Measurements from ENCODE around the gene SCGB1D4. TPM values are rescaled to one million over a fixed set of nuclear protein-coding genes. Genes with fewer than 3 reads are reported as not detected.

The SCGB1D4 gene
- total RNA-seq, 2 donors from 2014 or later: not detected

GRCh38 chr11:62264004-62264403 lies 34.9 kb downstream of the SCGB1D4 start:
- H3K9me3 Mint-ChIP-seq: no peaks in the 10 kb centered on the region
- H3K27me3 ChIP-seq (ENCODE audit: control insufficient read depth, insufficient read depth, low read length, poor library complexity, severe bottlenecking): no peaks in the 10 kb centered on the region
- no peak overlapping the region for H3K27ac ChIP-seq (ENCODE audit: low read depth, low read length)
- H3K4me3 Mint-ChIP-seq: no peak overlapping the region
- no peaks in the 10 kb centered on the region for H3K4me1 ChIP-seq (ENCODE audit: control insufficient read depth, insufficient read depth, low read length)
- WGBS, 2 experiments (ENCODE audit: insufficient coverage in 1 of 2, insufficient read length in 1 of 2): 91% methylated on average over 1 of the region's 1 CpG; no CpG with 5 or more reads in 1 of the 2 experiments
- TF ChIP-seq, protein P1, sequence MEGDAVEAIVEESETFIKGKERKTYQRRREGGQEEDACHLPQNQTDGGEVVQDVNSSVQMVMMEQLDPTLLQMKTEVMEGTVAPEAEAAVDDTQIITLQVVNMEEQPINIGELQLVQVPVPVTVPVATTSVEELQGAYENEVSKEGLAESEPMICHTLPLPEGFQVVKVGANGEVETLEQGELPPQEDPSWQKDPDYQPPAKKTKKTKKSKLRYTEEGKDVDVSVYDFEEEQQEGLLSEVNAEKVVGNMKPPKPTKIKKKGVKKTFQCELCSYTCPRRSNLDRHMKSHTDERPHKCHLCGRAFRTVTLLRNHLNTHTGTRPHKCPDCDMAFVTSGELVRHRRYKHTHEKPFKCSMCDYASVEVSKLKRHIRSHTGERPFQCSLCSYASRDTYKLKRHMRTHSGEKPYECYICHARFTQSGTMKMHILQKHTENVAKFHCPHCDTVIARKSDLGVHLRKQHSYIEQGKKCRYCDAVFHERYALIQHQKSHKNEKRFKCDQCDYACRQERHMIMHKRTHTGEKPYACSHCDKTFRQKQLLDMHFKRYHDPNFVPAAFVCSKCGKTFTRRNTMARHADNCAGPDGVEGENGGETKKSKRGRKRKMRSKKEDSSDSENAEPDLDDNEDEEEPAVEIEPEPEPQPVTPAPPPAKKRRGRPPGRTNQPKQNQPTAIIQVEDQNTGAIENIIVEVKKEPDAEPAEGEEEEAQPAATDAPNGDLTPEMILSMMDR (conservative IDR thresholded peaks at IDR 0.05): no peak
- no peaks in the 10 kb centered on the region for H3K9me3 ChIP-seq (ENCODE audit: control insufficient read depth, low read length)
- no peak overlapping the region for H3K4me3 ChIP-seq (ENCODE audit: low read length)
- no peak overlapping the region for H3K27ac Mint-ChIP-seq
- H3K36me3 ChIP-seq (ENCODE audit: control insufficient read depth, insufficient read depth, low read length): no peaks in the 10 kb centered on the region
- no peak overlapping the region for H3K9ac ChIP-seq (ENCODE audit: extremely low read depth, low read length, poor library complexity, severe bottlenecking)
- H3K36me3 Mint-ChIP-seq (ENCODE audit: low read depth): no peaks in the 10 kb centered on the region
- no peaks in the 10 kb centered on the region for H3K4me1 Mint-ChIP-seq
- no peak for DNase-seq
- no peaks in the 10 kb centered on the region for H3K27me3 Mint-ChIP-seq (ENCODE audit: insufficient read depth)

DNA sequence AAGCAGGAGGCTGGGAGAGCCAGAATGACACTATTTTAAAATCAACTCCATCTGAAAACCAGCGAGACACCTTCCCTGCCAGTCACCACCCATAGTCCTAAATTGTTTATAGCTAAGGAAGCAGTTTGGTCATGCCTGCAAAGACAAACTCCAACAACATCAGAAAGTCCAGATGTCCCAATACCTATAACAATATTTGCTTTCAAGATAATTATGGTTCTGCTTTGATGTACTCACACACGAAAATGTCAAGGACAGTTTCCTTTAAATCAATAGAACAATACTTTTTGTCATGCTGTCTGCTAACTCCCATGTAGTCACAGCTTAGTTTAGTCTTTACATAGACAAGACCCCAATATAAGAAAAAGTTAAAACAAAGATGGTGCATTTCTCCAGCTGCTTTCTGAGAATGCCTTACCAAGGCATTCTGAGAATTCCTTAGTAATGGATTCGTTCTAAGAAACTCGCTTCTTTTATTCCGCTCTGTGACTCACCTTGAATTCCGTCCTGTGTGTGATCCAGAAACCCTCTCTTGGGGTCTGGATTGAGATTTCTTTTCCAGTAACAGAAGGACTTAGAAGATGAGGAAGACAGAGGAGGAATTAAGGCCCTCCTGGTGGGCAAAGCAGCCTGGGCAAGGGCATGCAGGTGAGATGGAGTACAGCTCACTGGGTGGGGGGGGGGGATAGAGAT lies 38.5 kb downstream of the SCGB1D4 start:
- H3K27ac Mint-ChIP-seq: no peak overlapping the region
- Histone ChIP-seq H3K27ac (ENCODE audit: low read depth, low read length) (no peak overlapping the region), H3K36me3 (ENCODE audit: control insufficient read depth, insufficient read depth, low read length) (no peaks in the 10 kb centered on the region), H3K9ac (ENCODE audit: extremely low read depth, low read length, poor library complexity, severe bottlenecking) (no peak overlapping the region), H3K4me1 (ENCODE audit: control insufficient read depth, insufficient read depth, low read length) (no peaks in the 10 kb centered on the region), H3K9me3 (ENCODE audit: control insufficient read depth, low read length) (no peaks in the 10 kb centered on the region), H3K4me3 (ENCODE audit: low read length) (no peak overlapping the region), H3K27me3 (ENCODE audit: control insufficient read depth, insufficient read depth, low read length, poor library complexity, severe bottlenecking) (no peaks in the 10 kb centered on the region)
- peaks cover 2% of the 10 kb centered on the region for H3K27me3 Mint-ChIP-seq (ENCODE audit: insufficient read depth)
- no peaks in the 10 kb centered on the region for H3K9me3 Mint-ChIP-seq
- no peak overlapping the region for H3K4me3 Mint-ChIP-seq
- no peaks in the 10 kb centered on the region for H3K36me3 Mint-ChIP-seq (ENCODE audit: low read depth)
- TF ChIP-seq, protein P1 (conservative IDR thresholded peaks at IDR 0.05): no peak
- WGBS, 2 experiments (ENCODE audit: insufficient coverage in 1 of 2, insufficient read length in 1 of 2): 58 to 81% methylated on average over 5 to 6 of the region's 6 CpGs
- no peak for DNase-seq
- H3K4me1 Mint-ChIP-seq: no peaks in the 10 kb centered on the region

DNA sequence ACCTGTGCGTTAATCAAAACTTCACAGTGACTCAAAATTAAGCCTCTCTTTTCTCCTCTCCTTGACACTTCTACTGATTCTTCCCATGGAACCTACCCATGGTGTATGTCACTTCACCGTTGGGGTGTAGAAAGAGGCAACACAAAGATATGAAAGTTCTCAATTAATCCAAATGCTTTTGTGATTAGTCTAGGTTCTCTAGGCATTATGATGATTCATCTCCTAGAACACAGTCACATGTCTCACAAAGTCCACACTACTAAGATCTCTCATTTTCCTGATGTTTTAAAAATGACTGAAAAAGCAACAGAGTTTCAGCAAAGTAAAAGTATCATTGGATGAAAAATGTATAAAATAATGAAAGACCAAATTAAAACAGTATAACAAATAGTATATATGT lies 42.6 kb downstream of the SCGB1D4 start:
- Histone ChIP-seq H3K9ac (ENCODE audit: extremely low read depth, low read length, poor library complexity, severe bottlenecking) (no peak overlapping the region), H3K27me3 (ENCODE audit: control insufficient read depth, insufficient read depth, low read length, poor library complexity, severe bottlenecking) (no peaks in the 10 kb centered on the region), H3K4me1 (ENCODE audit: control insufficient read depth, insufficient read depth, low read length) (no peaks in the 10 kb centered on the region), H3K27ac (ENCODE audit: low read depth, low read length) (no peak overlapping the region), H3K36me3 (ENCODE audit: control insufficient read depth, insufficient read depth, low read length) (no peaks in the 10 kb centered on the region), H3K9me3 (ENCODE audit: control insufficient read depth, low read length) (peaks cover 11% of the 10 kb centered on the region), H3K4me3 (ENCODE audit: low read length) (no peak overlapping the region)
- TF ChIP-seq, protein P1 (conservative IDR thresholded peaks at IDR 0.05): no peak
- DNase-seq: no peak
- no peaks in the 10 kb centered on the region for H3K4me1 Mint-ChIP-seq
- peaks cover 6% of the 10 kb centered on the region for H3K27me3 Mint-ChIP-seq (ENCODE audit: insufficient read depth)
- H3K4me3 Mint-ChIP-seq: no peak overlapping the region
- 84 to 100% methylated on average over 1 to 2 of the region's 2 CpGs for WGBS, 2 experiments (ENCODE audit: insufficient coverage in 1 of 2, insufficient read length in 1 of 2)
- H3K27ac Mint-ChIP-seq: no peak overlapping the region
- H3K36me3 Mint-ChIP-seq (ENCODE audit: low read depth): no peaks in the 10 kb centered on the region
- H3K9me3 Mint-ChIP-seq: peaks cover 32% of the 10 kb centered on the region

All from endodermal cell (in vitro differentiated cells).